GM23338 (cell line): ENCODE results near the gene RBL2. TPM values are rescaled to one million over a fixed set of nuclear protein-coding genes. Genes with fewer than 3 reads are reported as not detected.
"Not testable (repeated sequence)": the region's sequence is repeated elsewhere in the genome, so short reads cannot be mapped to it uniquely, and the experiment has no call there.

Source experiments
- ATAC-seq: fragments of 200-7000 bp; cut with Tn5 transposase; 3 replicates; pipeline ENCODE4 v1.9.1; 2020
- DNase-seq: peaks from one replicate; pipeline ENCODE4 v3.0.0-alpha.2; 2015; ENCODE audit warnings: low spot score
- H2AFZ ChIP-seq: fragments of 200-600 bp; sonication (generic); 2 replicates; pipeline ENCODE4 v1.8.0; 2016; ENCODE audit warnings: antibody characterized with exemption, mild to moderate bottlenecking, moderate library complexity
- H3F3A ChIP-seq: fragments of 200-600 bp; sonication (generic); replicated peaks from 2 replicates; pipeline ENCODE4 v1.8.0; 2017; ENCODE audit warnings: antibody characterized with exemption, mixed run types, low read depth
- H3K27ac ChIP-seq: fragments of 200-600 bp; sonication (generic); 2 replicates; pipeline ENCODE4 v1.6.1; 2016; ENCODE audit warnings: low read depth
- H3K27me3 ChIP-seq: fragments of 200-600 bp; sonication (generic); 2 replicates; pipeline ENCODE4 v1.8.0; 2016; ENCODE audit warnings: mild to moderate bottlenecking, mixed run types, moderate library complexity; ENCODE audit not compliant: insufficient read depth
- H3K36me3 ChIP-seq: fragments of 200-600 bp; sonication (generic); 2 replicates; pipeline ENCODE4 v1.8.0; 2016; ENCODE audit warnings: mild to moderate bottlenecking; ENCODE audit not compliant: insufficient read depth
- H3K4me1 ChIP-seq: fragments of 200-600 bp; sonication (generic); 2 replicates; pipeline ENCODE4 v1.8.0; 2016; ENCODE audit warnings: mild to moderate bottlenecking, moderate library complexity; ENCODE audit not compliant: insufficient read depth
- H3K4me2 ChIP-seq: fragments of 200-600 bp; sonication (generic); 2 replicates; pipeline ENCODE4 v1.7.1; 2017; ENCODE audit warnings: mixed run types
- H3K4me3 ChIP-seq: fragments of 200-600 bp; sonication (generic); 2 replicates; pipeline ENCODE4 v1.6.1; 2016; ENCODE audit warnings: mixed run types
- H3K79me2 ChIP-seq: fragments of 200-600 bp; sonication (generic); replicated peaks from 2 replicates; pipeline ENCODE4 v1.8.0; 2017; ENCODE audit warnings: mild to moderate bottlenecking; ENCODE audit not compliant: insufficient read depth
- H3K9me2 ChIP-seq: fragments of 200-600 bp; sonication (generic); 2 replicates; pipeline ENCODE4 v1.8.0; 2017; ENCODE audit not compliant: insufficient read depth
- H4K20me1 ChIP-seq: fragments of 200-600 bp; sonication (generic); replicated peaks from 2 replicates; pipeline ENCODE4 v1.8.0; 2017; ENCODE audit warnings: mild to moderate bottlenecking; ENCODE audit not compliant: insufficient read depth
- H3K27ac Mint-ChIP-seq: 2 replicates; pipeline ENCODE4 v1.8.0; 2020; ENCODE audit warnings: inconsistent platforms, mild to moderate bottlenecking, moderate library complexity, mixed read lengths
- H3K27me3 Mint-ChIP-seq: 3 replicates; pipeline ENCODE4 v1.8.0; 2022; ENCODE audit warnings: low read depth, mild to moderate bottlenecking, moderate library complexity, mixed read lengths, inconsistent platforms; ENCODE audit not compliant: insufficient read depth, poor library complexity
- H3K36me3 Mint-ChIP-seq: 3 replicates; pipeline ENCODE4 v1.8.0; 2021; ENCODE audit warnings: low read depth, mild to moderate bottlenecking, inconsistent platforms, moderate library complexity, mixed read lengths
- H3K4me1 Mint-ChIP-seq: 3 replicates; pipeline ENCODE4 v1.8.0; 2020; ENCODE audit warnings: mild to moderate bottlenecking, inconsistent platforms, mixed read lengths
- H3K4me3 Mint-ChIP-seq: 3 replicates; pipeline ENCODE4 v1.8.0; 2021; ENCODE audit warnings: moderate library complexity, mild to moderate bottlenecking, inconsistent platforms, mixed read lengths
- H3K9me3 Mint-ChIP-seq: 3 replicates; pipeline ENCODE4 v1.8.0; 2020; ENCODE audit warnings: moderate library complexity, mild to moderate bottlenecking, inconsistent platforms, mixed read lengths
- CTCF ChIP-seq, 2 experiments: fragments of 200-600 bp in 1 of 2; sonication (generic) in 1 of 2; conservative IDR thresholded peaks; 2 replicates each; pipeline versions ENCODE4 v1.5.1 to v1.6.1; 2016 to 2017; ENCODE audit warnings: antibody characterized with exemption in 2 of 2, low read depth in 2 of 2, mild to moderate bottlenecking in 2 of 2, moderate library complexity in 1 of 2
- EZH2 ChIP-seq: fragments of 200-600 bp; sonication (generic); IDR thresholded peaks from one replicate; pipeline ENCODE4 v1.8.0; 2017; ENCODE audit warnings: antibody characterized with exemption, mild to moderate bottlenecking, low read depth; ENCODE audit not compliant: unreplicated experiment
- EZH2phosphoT487 ChIP-seq: fragments of 200-600 bp; sonication (generic); IDR thresholded peaks from one replicate; pipeline ENCODE4 v1.8.1; 2018; ENCODE audit warnings: antibody characterized with exemption; ENCODE audit not compliant: unreplicated experiment
- JUNB ChIP-seq: IDR thresholded peaks from one replicate; pipeline ENCODE4 v1.6.1; 2016; ENCODE audit warnings: antibody characterized with exemption; ENCODE audit not compliant: unreplicated experiment
- STAT1 ChIP-seq: IDR thresholded peaks from one replicate; pipeline ENCODE4 v1.6.1; 2016; ENCODE audit warnings: antibody characterized with exemption; ENCODE audit not compliant: unreplicated experiment
- ZNF462 ChIP-seq: fragments of 250-450 bp; sonication (Bioruptor Pico); IDR thresholded peaks from 2 replicates; pipeline ENCODE4 v1.5.0; 2020; ENCODE audit warnings: mild to moderate bottlenecking, moderate library complexity
- polyA plus RNA-seq: library from polyadenylated mRNA; unstranded; fragments of >200 nt; fragmentation: Nextera tagmentation; extraction: Ambion mirVana; gene quantifications from 2 replicates; pipeline ENCODE4 v1.2.1, GENCODE V29; 2016
- total RNA-seq: library from RNA; depleted of rRNA; stranded (reverse); fragments of >200 nt; shearing (Covaris generic); gene quantifications from 2 replicates; pipeline ENCODE4 v1.2.3, GENCODE V29; 2014

The RBL2 gene
- total and polyA plus RNA-seq, 2 experiments from 2014 or later: 15.4 to 43.3 TPM

DNA sequence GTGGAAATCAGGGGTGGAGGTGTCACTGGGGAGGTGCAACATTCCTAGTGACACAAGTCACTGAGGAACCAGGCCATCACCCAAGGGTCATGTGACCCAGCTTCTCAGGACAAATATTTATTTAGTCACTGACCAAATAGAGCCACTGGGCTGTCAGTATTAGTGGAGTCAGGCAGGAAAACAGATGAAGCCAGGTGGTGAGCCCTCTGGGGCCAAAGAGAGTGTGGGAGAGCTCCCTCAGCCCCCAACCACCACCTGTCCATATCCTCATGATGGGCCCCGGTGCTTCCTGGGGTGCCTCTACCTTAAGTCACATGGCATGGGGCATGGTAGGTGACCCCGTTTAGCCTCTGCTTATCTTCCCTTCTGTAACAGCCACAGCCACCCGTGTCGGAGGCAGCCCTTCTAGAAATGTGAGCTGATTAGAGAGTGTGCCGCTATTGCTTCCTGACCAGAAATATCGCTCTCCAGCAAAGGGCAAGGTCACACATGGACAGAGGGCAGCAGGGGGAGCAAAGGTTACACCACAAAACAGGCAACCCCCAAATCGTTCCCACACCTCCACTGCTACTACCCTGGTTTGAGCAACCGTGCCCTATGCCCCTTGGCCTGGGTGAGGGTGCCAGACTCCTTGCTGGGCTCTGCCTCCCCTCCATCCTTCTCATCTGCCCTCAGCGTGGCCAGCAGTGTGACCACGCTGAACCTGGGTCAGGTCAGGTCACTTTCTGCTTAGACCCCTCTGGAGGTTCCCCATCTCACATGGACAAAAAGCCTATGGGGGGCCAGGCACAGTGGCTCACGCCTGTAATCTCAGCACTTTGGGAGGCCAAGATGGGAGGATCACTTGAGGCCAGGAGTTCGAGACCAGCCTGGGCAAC is 77.4 kb downstream of the RBL2 start:
- DNase-seq (no peak), ATAC-seq (no peak)
- Histone ChIP-seq H3K27me3 (no peaks in the 10 kb centered on the region), H2AFZ (no peak overlapping the region), H4K20me1 (no peaks in the 10 kb centered on the region), H3K79me2 (no peaks in the 10 kb centered on the region), H3K36me3 (no peaks in the 10 kb centered on the region), H3K9me2 (no peaks in the 10 kb centered on the region), H3K4me1 (peaks cover 3% of the 10 kb centered on the region; the same call in 1 of the 2 replicates), H3F3A (no peaks in the 10 kb centered on the region), H3K27ac (no peak overlapping the region), H3K4me2 (no peak overlapping the region), H3K4me3 (no peak overlapping the region)
- H3K27me3 Mint-ChIP-seq: peaks cover 15% of the 10 kb centered on the region
- H3K27ac Mint-ChIP-seq: no peak overlapping the region
- H3K9me3 Mint-ChIP-seq: peaks cover 30% of the 10 kb centered on the region
- H3K4me3 Mint-ChIP-seq: no peak overlapping the region
- H3K4me1 Mint-ChIP-seq: peaks cover 7% of the 10 kb centered on the region; the same call in 2 of the 3 replicates
- H3K36me3 Mint-ChIP-seq: peaks cover 11% of the 10 kb centered on the region; the same call in 1 of the 3 replicates
- TF ChIP-seq JUNB (no peak), ZNF462 (CRISPR knock-in tag) (no peak), EZH2 (no peak), CTCF (conservative IDR thresholded peaks at IDR 0.05; ENCODE audit: low read depth in 2 of 2) (0 out of 4 replicates have a peak, but pooled peaks of 1 of the 2 experiments have one; percentile 13), EZH2phosphoT487 (no peak), STAT1 (no peak)

GRCh38 chr16:53512795-53513194 is 78.5 kb downstream of the RBL2 start:
- not testable (repeated sequence) for H3K36me3 ChIP-seq, H3K27ac Mint-ChIP-seq, H3K27me3 ChIP-seq, H3F3A ChIP-seq, H3K9me2 ChIP-seq, H3K4me1 Mint-ChIP-seq, H2AFZ ChIP-seq, H3K4me2 ChIP-seq, H3K4me1 ChIP-seq, H3K4me3 ChIP-seq, DNase-seq, H3K79me2 ChIP-seq, ATAC-seq, H3K4me3 Mint-ChIP-seq, H4K20me1 ChIP-seq, H3K27ac ChIP-seq
- H3K27me3 Mint-ChIP-seq: peaks cover 15% of the 10 kb centered on the region
- H3K36me3 Mint-ChIP-seq: peaks cover 11% of the 10 kb centered on the region; the same call in 1 of the 3 replicates
- H3K9me3 Mint-ChIP-seq: peaks cover 30% of the 10 kb centered on the region
